Measurements from ENCODE around the gene MTIF3. TPM values are rescaled to one million over a fixed set of nuclear protein-coding genes. Genes with fewer than 3 reads are reported as not detected.

MTIF3 gene
- total RNA-seq, 1 experiment from 2014 or later: 21.5 TPM

DNA sequence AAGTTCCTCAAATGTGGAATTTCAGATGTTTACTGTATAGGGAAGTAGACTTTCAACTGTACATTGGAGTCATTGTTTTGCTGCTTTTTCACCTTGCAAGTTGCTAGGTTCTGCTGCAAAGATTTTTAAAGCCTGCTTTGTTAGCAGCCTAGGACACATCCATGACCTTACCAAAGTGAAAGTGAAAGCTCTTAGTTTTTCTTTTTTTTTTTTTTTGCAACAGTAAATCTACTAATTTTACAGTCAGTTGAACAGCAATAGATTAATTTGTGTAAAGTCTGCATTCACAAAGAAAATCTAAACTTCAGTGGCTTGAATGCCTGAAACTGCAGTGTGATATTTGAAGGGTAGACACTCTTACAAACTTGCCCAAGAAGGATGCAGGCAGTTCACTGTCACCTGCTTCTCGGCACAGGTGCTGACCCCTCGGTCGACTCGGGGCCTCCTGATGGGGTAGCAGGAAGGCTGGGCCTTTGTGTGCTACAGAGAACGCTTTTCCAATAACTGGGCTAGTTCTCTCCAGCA, 5.0 kb upstream of the MTIF3 start:
- Mint-ChIP-seq H3K4me1 (ENCODE audit: low read depth, unreplicated experiment) (peaks cover 8% of the 10 kb centered on the region), H3K27ac (ENCODE audit: unreplicated experiment) (peak overlapping the region; percentile 18), H3K36me3 (ENCODE audit: insufficient read depth, unreplicated experiment) (peaks cover 11% of the 10 kb centered on the region), H3K9me3 (ENCODE audit: low read depth, unreplicated experiment) (no peaks in the 10 kb centered on the region), H3K27me3 (ENCODE audit: unreplicated experiment) (no peaks in the 10 kb centered on the region), H3K4me3 (ENCODE audit: low read depth, unreplicated experiment) (peak overlapping the region; percentile 57)
- TF ChIP-seq, protein P1, sequence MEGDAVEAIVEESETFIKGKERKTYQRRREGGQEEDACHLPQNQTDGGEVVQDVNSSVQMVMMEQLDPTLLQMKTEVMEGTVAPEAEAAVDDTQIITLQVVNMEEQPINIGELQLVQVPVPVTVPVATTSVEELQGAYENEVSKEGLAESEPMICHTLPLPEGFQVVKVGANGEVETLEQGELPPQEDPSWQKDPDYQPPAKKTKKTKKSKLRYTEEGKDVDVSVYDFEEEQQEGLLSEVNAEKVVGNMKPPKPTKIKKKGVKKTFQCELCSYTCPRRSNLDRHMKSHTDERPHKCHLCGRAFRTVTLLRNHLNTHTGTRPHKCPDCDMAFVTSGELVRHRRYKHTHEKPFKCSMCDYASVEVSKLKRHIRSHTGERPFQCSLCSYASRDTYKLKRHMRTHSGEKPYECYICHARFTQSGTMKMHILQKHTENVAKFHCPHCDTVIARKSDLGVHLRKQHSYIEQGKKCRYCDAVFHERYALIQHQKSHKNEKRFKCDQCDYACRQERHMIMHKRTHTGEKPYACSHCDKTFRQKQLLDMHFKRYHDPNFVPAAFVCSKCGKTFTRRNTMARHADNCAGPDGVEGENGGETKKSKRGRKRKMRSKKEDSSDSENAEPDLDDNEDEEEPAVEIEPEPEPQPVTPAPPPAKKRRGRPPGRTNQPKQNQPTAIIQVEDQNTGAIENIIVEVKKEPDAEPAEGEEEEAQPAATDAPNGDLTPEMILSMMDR (IDR thresholded peaks at IDR 0.05; ENCODE audit: unreplicated experiment): no peak
- no peak for DNase-seq
- CTCF ChIA-PET: interaction anchor here (1.3 kb wide), 1 partner anchor 22 kb away, joined by 5 read pairs; no protein-coding TSS in a partner anchor
- intact Hi-C loops (cut with micrococcal nuclease; ENCODE audit: unreplicated experiment): no loop called here
- BruUV-seq (replicated peaks): no TSS peak

DNA sequence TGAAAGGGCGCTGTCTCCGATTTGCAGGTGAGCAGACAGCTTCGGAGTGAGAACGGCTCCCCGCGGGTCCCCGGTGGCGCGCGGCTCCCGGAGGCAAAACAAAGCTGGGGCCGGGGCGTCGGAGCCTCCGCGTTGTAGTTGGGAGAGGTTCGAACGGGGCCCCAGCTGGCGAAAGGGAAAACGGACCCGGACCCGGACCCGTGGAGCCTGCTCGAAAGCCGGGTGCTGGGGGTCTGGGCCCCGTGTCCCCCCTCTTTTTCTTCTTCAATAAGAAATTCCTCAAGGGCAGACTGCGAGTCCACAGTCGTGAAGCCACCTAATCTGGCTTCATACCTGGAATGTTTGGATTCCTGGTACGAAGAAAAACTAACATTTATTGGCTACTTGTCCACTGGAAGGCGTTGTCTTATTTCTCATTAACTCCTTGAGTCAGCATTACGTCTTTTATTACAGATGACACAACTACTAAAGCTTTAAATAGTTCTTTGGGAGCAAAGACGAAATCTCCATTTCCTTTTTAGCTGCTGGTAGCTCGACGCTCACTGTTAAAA, 632 bp upstream of the MTIF3 start:
- TF ChIP-seq, protein P1 (IDR thresholded peaks at IDR 0.05; ENCODE audit: unreplicated experiment): no peak
- no peaks in the 10 kb centered on the region for H3K9me3 Mint-ChIP-seq (ENCODE audit: low read depth, unreplicated experiment)
- intact Hi-C loops (cut with micrococcal nuclease; ENCODE audit: unreplicated experiment): no loop called here
- DNase-seq: peak; percentile 22
- peaks cover 8% of the 10 kb centered on the region for H3K4me1 Mint-ChIP-seq (ENCODE audit: low read depth, unreplicated experiment)
- BruUV-seq (replicated peaks): no TSS peak
- H3K27me3 Mint-ChIP-seq (ENCODE audit: unreplicated experiment): no peaks in the 10 kb centered on the region
- CTCF ChIA-PET: interaction anchor here (1.7 kb wide), 1 partner anchor 25 kb away, joined by 4 read pairs; no protein-coding TSS in a partner anchor
- H3K36me3 Mint-ChIP-seq (ENCODE audit: insufficient read depth, unreplicated experiment): peaks cover 26% of the 10 kb centered on the region
- H3K4me3 Mint-ChIP-seq (ENCODE audit: low read depth, unreplicated experiment): peak overlapping the region; percentile 74
- peak overlapping the region; percentile 65 for H3K27ac Mint-ChIP-seq (ENCODE audit: unreplicated experiment)

DNA sequence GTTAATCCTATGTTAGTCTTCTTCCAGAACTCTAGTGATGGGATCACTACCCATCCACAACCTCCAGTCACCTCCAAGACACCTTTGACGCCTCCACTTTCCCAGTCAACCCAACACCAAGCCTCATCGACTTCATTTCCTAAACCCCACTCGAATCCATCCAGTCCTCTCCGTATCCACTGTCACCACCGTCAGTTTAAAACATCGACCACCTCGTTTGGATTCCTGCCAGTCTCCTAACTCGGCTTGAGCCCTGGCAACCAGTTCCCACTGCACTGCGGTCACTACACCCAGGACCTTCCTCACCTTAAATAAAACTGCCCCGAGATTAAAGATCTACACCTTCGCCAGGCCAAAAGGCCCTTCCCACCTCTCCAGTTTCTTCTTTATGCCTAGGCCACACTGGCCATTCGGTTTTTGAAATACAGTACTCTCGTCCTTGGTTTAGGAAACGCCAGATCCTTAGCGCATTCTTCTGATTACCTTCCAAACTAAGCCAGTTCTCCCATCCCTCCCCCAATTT, 1.2 kb downstream of the MTIF3 start:
- Mint-ChIP-seq H3K4me3 (ENCODE audit: low read depth, unreplicated experiment) (peak overlapping the region; percentile 74), H3K9me3 (ENCODE audit: low read depth, unreplicated experiment) (no peaks in the 10 kb centered on the region), H3K27ac (ENCODE audit: unreplicated experiment) (peak overlapping the region; percentile 65), H3K27me3 (ENCODE audit: unreplicated experiment) (no peaks in the 10 kb centered on the region), H3K36me3 (ENCODE audit: insufficient read depth, unreplicated experiment) (peaks cover 26% of the 10 kb centered on the region), H3K4me1 (ENCODE audit: low read depth, unreplicated experiment) (no peaks in the 10 kb centered on the region)
- TF ChIP-seq, protein P1 (IDR thresholded peaks at IDR 0.05; ENCODE audit: unreplicated experiment): no peak
- DNase-seq: no peak
- BruUV-seq (replicated peaks): no TSS peak
- intact Hi-C loops (cut with micrococcal nuclease; ENCODE audit: unreplicated experiment): no loop called here
- CTCF ChIA-PET: interaction anchor here (1.3 kb wide), 1 partner anchor 83 kb away, joined by 3 read pairs; no protein-coding TSS in a partner anchor

DNA sequence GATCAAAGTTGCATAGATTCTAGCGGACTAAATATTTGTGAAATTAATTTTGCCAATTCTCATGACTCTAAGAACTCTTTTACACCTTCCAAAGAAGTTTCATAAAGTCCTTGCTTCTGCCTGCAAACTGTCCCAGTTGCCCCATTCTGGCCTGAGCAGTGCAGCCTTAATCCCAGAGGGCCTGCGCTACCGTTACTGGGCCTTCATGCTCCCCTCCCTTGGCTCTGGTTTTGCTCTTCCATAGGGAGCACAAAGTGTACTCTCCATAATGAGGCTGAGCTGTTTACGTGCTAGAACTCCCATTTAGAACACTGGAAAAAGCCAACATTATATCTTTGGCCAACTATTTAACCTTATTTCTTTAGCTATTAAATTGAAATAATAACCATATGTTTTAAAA, 2.1 kb downstream of the MTIF3 start:
- Mint-ChIP-seq H3K27ac (ENCODE audit: unreplicated experiment) (no peak overlapping the region), H3K4me3 (ENCODE audit: low read depth, unreplicated experiment) (no peak overlapping the region), H3K4me1 (ENCODE audit: low read depth, unreplicated experiment) (no peaks in the 10 kb centered on the region), H3K27me3 (ENCODE audit: unreplicated experiment) (no peaks in the 10 kb centered on the region), H3K36me3 (ENCODE audit: insufficient read depth, unreplicated experiment) (peaks cover 26% of the 10 kb centered on the region), H3K9me3 (ENCODE audit: low read depth, unreplicated experiment) (no peaks in the 10 kb centered on the region)
- no peak for DNase-seq
- intact Hi-C loops (cut with micrococcal nuclease; ENCODE audit: unreplicated experiment): no loop called here
- CTCF ChIA-PET: no interaction called here
- TF ChIP-seq, protein P1 (IDR thresholded peaks at IDR 0.05; ENCODE audit: unreplicated experiment): no peak
- BruUV-seq (replicated peaks): no TSS peak
